IPS-18a (cell line): ENCODE measurements around the gene KCNF1.
A peak's percentile ranks its signal among the peaks of the same experiment; 100 is the strongest.

Source experiments
- H3K27ac ChIP-seq: one replicate; pipeline ENCODE4 v1.5.1; 2013; ENCODE audit warnings: low read length
- H3K27me3 ChIP-seq: one replicate; pipeline ENCODE4 v1.6.1; 2013; ENCODE audit warnings: mild to moderate bottlenecking, low read length; ENCODE audit not compliant: control insufficient read depth, insufficient read depth
- H3K36me3 ChIP-seq: one replicate; pipeline ENCODE4 v1.6.1; 2013; ENCODE audit warnings: low read depth, low read length; ENCODE audit not compliant: control insufficient read depth
- H3K4me1 ChIP-seq: one replicate; pipeline ENCODE4 v1.6.1; 2013; ENCODE audit warnings: low read depth, low read length; ENCODE audit not compliant: control insufficient read depth
- H3K4me3 ChIP-seq: one replicate; pipeline ENCODE4 v1.5.1; 2013; ENCODE audit warnings: low read length
- H3K9ac ChIP-seq: one replicate; pipeline ENCODE4 v1.6.1; 2013; ENCODE audit warnings: mild to moderate bottlenecking, low read length, moderate library complexity
- H3K9me3 ChIP-seq: one replicate; pipeline ENCODE4 v1.6.1; 2013; ENCODE audit warnings: low read depth, low read length; ENCODE audit not compliant: control insufficient read depth

KCNF1 gene

DNA sequence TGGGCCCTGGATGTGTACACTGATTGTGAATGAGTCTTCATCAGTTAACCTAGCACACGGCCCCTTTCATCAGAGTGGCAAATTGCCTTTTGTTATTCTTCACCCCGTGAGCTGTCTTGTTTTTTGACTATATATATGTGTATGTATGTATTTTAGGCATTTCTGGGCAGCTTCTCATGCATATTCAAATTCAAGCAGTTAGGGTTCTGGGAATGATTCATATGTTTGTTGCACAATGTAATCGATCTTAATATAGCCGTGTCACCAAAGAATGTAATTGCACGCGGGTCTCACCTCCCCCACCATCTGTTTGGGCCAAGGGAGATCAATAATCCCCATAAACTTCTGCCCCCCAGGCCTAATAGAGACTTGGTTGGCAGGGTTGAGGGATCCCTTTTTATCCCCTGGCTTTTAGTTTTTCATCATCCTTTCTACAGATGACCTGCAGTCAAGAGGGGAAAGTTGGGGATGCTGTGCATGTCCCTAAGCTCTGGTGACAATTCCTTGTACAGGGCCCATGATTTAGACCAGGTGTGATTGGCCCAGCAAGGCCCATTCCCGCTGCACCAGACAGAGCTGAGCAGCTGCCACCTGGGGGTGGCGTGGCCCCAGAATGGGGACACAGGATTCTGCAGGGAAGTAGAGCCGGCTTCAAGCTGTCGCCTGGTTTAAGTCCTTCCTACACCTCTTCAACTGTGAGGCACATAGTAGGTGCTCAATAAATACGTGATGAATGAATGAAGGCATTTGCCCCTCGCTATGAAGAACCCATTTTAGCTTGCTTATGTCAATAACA is 19.2 kb downstream of the KCNF1 start:
- H3K4me3 ChIP-seq, result no peak overlapping the region
- H3K27ac ChIP-seq, result no peak overlapping the region
- no peaks in the 10 kb centered on the region for H3K36me3 ChIP-seq
- peaks cover 9% of the 10 kb centered on the region for H3K4me1 ChIP-seq
- no peaks in the 10 kb centered on the region for H3K9me3 ChIP-seq
- no peak overlapping the region for H3K9ac ChIP-seq
- no peaks in the 10 kb centered on the region for H3K27me3 ChIP-seq

DNA sequence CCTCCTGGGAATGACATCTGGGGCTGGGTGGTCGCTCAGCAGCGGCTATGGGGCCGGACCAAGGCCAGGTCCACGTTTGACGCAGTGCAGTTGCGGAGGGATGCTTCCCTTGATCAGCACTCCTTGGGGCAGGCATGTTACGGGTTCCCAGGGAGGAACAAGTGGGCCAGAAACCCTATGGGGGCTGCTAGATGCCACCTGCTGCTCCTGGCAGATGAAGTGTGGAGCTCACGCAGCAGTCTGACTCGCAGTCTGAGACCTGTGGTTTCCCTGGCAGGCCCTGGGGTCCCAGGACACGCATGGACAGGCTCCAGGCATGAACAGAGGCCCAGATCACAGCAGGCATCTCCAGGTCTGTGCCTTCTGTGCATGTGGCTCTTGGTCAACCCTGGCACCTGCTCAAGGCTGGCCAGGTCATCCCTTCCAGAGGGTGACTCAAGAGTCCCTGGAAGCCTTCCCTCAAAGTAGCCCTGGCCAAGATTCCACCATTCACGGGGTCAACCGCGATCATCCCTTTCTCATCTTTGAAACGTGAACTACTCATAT is 20.0 kb downstream of the KCNF1 start:
- no peak overlapping the region for H3K4me3 ChIP-seq
- no peaks in the 10 kb centered on the region for H3K36me3 ChIP-seq
- H3K27ac ChIP-seq, result no peak overlapping the region
- H3K9ac ChIP-seq, result no peak overlapping the region
- H3K4me1 ChIP-seq, result peaks cover 16% of the 10 kb centered on the region
- no peaks in the 10 kb centered on the region for H3K27me3 ChIP-seq
- no peaks in the 10 kb centered on the region for H3K9me3 ChIP-seq

DNA sequence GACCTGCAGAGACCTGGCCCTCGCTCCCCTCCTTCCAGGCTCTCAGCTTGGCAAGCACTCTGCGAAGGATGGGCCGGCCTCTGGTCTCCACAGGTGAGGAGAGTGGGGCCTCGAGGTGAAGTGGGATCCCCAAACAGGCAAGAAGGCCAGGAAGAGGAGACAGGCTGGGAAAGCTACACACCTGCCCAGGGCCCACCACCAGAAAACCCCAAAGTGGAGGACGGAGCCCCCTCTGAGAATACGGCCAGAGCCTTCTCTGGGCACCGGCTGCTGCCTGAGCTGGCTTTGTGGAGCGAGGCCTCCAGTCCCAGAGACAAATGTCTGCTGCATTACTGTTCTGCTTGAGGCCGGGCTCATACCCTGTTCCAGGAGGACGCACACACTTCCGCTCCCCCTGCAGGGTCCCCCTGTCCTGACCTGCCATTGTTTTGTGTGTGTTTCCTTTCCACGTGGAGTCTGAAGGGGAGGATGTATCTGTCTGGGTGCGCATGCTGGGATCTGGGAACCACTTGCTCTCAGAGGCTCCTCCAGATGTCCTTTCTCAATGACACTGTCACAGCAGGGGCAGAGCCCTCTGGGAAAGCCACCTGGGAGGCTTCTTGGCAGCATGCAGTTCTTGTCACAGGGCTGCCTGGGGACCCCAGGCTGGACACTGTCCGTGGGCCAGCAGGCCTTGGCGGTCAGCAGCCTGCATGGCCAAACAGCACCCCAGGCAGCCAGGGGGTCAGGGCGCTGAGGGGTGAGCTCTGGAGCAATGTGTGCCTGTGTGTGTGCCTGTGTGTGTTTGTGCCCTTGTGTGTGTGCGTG is 20.8 kb downstream of the KCNF1 start:
- Histone ChIP-seq H3K27me3 (no peaks in the 10 kb centered on the region), H3K36me3 (no peaks in the 10 kb centered on the region), H3K4me1 (peaks cover 16% of the 10 kb centered on the region), H3K9me3 (no peaks in the 10 kb centered on the region), H3K4me3 (no peak overlapping the region), H3K27ac (no peak overlapping the region), H3K9ac (no peak overlapping the region)

DNA sequence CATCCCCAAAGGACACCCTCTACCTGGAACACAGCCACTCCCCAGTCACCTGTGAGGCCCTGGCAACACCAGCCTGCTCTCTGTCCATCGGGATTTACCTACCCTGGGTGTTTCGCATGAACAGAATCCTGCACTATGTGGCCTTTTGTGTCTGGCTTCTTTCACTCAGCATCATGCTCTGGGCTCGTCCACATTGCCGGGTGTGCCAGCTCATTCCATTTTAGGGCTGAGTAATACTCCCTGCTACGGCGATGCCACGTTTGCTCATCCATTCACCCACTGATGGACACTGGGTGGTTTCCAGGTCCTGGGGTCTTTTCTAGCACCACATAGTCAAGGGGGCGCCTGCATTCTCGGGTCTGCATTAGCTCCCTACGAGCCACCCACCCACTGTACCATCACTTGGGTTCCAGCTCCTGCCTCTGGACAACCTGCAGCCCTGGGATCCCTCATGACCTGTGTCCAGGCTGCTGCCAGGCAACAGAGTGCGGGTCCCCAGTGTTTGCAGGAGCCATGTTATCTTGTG is 22.0 kb downstream of the KCNF1 start:
- H3K27ac ChIP-seq, result no peak overlapping the region
- H3K4me1 ChIP-seq, result peaks cover 16% of the 10 kb centered on the region
- no peak overlapping the region for H3K4me3 ChIP-seq

DNA sequence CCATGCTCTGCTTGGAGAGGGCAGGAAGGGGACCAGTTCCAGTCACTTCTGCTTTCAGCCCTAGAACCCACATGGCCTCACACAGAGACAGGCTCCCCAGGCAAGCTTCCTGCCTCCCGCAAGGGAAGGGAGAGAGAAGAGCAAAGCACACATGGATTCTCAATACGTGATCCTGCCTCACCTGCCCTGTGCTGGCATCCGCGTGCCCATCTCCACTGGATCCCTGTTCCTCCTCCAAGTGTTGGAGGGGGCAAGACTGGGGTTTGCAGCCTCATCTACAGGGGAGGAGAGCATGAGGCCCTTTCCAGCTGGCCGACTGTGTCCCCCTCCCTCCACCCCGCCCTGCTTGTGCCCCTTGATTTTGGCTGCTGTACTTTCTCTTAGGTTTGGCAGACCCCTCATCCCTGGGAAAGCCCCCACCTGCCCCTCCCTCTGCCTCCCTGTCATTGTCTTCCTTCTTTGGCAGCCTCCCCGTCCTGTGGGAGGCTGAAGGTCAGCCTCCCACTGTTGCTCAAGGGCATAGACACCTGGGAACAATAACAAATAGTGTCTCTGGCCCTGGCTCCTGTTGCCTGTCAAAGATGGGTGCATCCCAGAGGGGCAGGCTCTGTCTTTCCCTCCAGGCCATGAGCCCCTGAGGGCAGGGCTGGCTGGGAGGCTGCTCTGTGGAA is 22.7 kb downstream of the KCNF1 start:
- H3K36me3 ChIP-seq, result no peaks in the 10 kb centered on the region
- no peak overlapping the region for H3K9ac ChIP-seq
- H3K27ac ChIP-seq, result no peak overlapping the region
- peaks cover 6% of the 10 kb centered on the region for H3K9me3 ChIP-seq
- peaks cover 16% of the 10 kb centered on the region for H3K4me1 ChIP-seq
- H3K27me3 ChIP-seq, result no peaks in the 10 kb centered on the region
- H3K4me3 ChIP-seq, result no peak overlapping the region

More for the DNA sequence above, 22.0 kb downstream of the KCNF1 start:
- H3K27me3 ChIP-seq, result no peaks in the 10 kb centered on the region
- H3K36me3 ChIP-seq, result no peaks in the 10 kb centered on the region
- no peak overlapping the region for H3K9ac ChIP-seq
- H3K9me3 ChIP-seq, result no peaks in the 10 kb centered on the region

DNA sequence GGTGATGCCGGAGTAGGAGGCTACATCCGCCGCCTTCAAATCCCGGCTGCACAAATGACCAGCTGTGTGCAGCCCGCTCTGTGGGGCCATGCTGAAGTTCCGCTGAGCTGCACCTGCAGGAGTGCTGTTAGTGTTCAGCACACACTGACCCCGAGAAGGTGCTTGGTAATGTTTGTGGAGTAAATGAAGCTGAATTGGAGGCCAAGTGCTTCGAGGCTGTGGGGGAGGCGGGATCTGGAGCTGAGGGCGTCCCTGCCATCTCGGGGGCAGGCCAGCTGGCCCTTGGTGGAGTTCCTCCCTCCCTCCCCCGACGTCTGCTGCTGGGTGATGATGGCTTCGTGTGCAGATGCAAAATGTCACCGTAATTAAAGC is 23.2 kb downstream of the KCNF1 start:
- H3K9me3 ChIP-seq, result peaks cover 6% of the 10 kb centered on the region
- no peak overlapping the region for H3K27ac ChIP-seq
- no peak overlapping the region for H3K9ac ChIP-seq
- peaks cover 16% of the 10 kb centered on the region for H3K4me1 ChIP-seq
- H3K27me3 ChIP-seq, result no peaks in the 10 kb centered on the region
- H3K4me3 ChIP-seq, result no peak overlapping the region
- no peaks in the 10 kb centered on the region for H3K36me3 ChIP-seq

DNA sequence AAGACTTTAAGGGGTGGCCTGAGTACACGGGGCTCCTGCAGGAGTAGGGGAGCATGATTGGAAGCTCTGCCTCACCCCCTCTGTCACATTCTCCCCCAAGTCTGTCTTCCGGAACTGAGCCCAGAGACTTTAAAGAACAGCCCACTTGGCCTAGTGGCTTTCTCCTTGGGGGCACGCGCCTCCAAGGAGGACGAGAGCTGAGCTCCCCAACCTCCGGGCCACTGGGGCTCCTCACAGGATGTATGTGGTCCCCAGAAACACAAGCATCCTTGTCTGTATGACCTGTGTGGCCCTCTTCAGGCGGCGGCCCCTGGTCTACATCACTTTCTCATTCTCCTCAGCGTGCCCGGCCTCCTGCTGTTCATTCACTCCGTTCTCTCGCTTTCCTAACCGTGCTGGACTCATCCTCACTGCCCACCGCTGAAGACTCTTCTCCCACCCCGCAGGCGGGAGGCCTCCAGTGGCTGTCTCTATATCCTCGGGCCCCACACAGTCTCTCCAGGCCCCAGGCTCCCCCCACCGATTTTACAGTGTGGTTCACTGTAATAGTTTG is 23.7 kb downstream of the KCNF1 start:
- Histone ChIP-seq H3K27me3 (no peaks in the 10 kb centered on the region), H3K4me1 (peaks cover 16% of the 10 kb centered on the region), H3K9ac (no peak overlapping the region), H3K27ac (no peak overlapping the region), H3K4me3 (no peak overlapping the region), H3K36me3 (no peaks in the 10 kb centered on the region), H3K9me3 (peaks cover 6% of the 10 kb centered on the region)

DNA sequence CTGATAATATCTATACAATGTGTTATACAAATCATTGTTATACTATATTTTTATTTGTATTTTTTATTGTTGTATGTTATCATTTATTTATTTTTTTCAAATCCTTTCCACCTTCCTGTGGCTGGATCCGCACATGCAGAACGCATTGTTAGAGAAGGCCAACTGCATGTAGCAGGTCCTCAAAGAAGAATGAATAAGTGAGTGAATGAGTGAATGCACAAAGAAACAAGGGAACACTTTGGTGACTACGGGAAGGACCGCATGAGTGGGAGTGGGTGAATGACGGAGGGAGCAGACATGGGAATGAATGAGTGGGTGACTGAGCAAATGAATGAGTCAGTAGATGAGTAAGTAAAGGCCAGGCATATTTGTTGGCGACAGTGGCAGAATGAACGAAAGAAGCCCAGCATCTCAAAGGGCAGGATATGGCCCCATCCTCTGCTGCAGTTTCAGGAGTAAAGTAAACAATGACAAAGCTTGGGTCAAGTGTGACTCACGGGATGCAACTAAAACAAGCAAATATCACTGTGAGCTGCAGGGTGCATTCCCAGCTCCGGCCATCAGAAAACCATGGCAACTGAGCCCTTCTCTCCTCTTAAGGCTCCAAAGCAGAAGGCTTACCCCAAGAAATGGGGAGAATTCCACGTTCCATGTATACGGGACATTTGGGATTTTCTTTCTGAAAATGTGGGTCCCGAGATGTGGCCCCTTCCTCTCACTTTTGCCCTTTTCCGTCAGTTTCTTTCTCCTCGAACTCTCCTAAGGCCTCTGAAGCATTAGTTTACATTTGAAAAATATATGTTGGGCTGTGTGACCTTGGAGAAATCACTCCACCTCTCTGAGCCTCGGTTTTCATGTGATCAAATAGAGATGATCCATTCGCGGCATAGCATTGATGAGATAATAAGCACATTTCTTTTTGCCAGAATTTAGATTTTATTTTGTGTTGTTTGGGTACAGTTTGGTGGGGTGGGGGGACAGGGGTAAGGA is 24.5 kb downstream of the KCNF1 start:
- Histone ChIP-seq H3K27ac (no peak overlapping the region), H3K4me3 (peak overlapping the region; percentile 15), H3K4me1 (peaks cover 16% of the 10 kb centered on the region), H3K27me3 (no peaks in the 10 kb centered on the region), H3K9me3 (peaks cover 6% of the 10 kb centered on the region), H3K36me3 (no peaks in the 10 kb centered on the region), H3K9ac (no peak overlapping the region)

DNA sequence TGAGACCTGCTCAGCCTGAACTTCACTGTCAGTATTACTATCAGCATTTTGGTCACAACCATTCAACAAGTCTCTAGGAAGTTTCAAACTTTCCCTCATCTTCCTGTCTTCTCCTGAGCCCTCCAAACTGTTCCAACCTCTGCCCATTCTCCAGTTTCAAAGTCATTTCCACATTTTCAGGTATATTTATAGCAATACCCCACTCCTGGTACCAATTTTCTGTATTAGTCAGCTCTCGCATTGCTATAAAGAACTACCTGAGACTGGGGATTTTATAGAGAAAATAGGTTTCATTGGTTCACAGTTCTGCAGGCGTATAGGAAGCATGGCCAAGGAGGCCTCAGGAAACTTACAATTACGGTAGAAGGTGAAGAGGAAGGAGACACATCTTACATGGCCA is 27.3 kb downstream of the KCNF1 start:
- Histone ChIP-seq H3K36me3 (no peaks in the 10 kb centered on the region), H3K4me1 (peaks cover 16% of the 10 kb centered on the region), H3K9ac (no peak overlapping the region), H3K27me3 (no peaks in the 10 kb centered on the region), H3K4me3 (no peak overlapping the region), H3K9me3 (peaks cover 6% of the 10 kb centered on the region), H3K27ac (no peak overlapping the region)

DNA sequence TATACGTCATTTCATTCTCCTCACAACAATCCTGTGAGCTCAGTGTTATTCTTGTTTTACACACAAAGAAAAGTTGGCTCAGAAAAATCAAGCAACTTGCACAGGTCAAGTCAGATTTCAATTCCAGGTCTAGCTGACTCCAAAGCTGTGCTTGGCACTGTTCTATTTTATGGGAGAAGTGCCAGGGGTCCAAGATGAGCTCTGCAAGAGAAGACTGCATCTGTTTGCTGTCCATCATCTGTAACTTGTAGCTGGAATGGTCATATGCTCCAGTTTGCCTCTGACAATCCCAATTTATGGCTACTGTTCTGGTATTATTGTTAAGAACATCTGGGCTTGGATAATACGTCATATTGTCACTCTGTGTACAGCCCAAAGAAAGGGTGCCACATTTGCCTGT is 28.9 kb downstream of the KCNF1 start:
- Histone ChIP-seq H3K27ac (no peak overlapping the region), H3K9ac (no peak overlapping the region), H3K27me3 (no peaks in the 10 kb centered on the region), H3K36me3 (no peaks in the 10 kb centered on the region), H3K4me1 (peaks cover 7% of the 10 kb centered on the region), H3K9me3 (peaks cover 6% of the 10 kb centered on the region), H3K4me3 (no peak overlapping the region)
